Coronary artery (tissue), 2 donors: ENCODE results near the gene DRC1.

ENCODE experiments used
- DNase-seq: peaks from one replicate; pipeline ENCODE4 v3.0.0-alpha.2; 2017; ENCODE audit warnings: low spot score
- H3K27ac ChIP-seq, 2 donors: fragments of 200-600 bp; sonication (generic); one replicate each; pipeline ENCODE4 v1.5.1; 2016 to 2019
- H3K4me3 ChIP-seq: fragments of 200-600 bp; sonication (generic); 2 replicates; pipeline ENCODE4 v1.5.1; 2016; ENCODE audit warnings: mild to moderate bottlenecking, moderate library complexity
- CTCF ChIP-seq: fragments of 200-600 bp; sonication (generic); IDR thresholded peaks from one replicate; pipeline ENCODE4 v1.5.1; 2019; ENCODE audit warnings: antibody characterized with exemption

Gene DRC1

GRCh38 chr2:26442707-26443106, 41.0 kb downstream of the DRC1 start:
- Histone ChIP-seq H3K27ac (no peak overlapping the region), H3K4me3 (no peak overlapping the region)
- no peak for TF ChIP-seq CTCF
- DNase-seq, result no peak

GRCh38 chr2:26444236-26444635, 42.5 kb downstream of the DRC1 start:
- no peak for DNase-seq
- Histone ChIP-seq H3K4me3 (no peak overlapping the region), H3K27ac (no peak overlapping the region)
- no peak for TF ChIP-seq CTCF

GRCh38 chr2:26448651-26449050, 46.9 kb downstream of the DRC1 start:
- H3K4me3 ChIP-seq, result no peak overlapping the region
- no peak for DNase-seq
- TF ChIP-seq CTCF, result no peak
- no peak overlapping the region for H3K27ac ChIP-seq

- no peak overlapping the region for H3K4me3 ChIP-seq
- TF ChIP-seq CTCF, result no peak
- no peak overlapping the region for H3K27ac ChIP-seq
- no peak for DNase-seq
Measured at GRCh38 chr2:26449278-26450030, 47.7 kb downstream of the DRC1 start.

GRCh38 chr2:26450031-26450635, 48.4 kb downstream of the DRC1 start:
- no peak for TF ChIP-seq CTCF
- no peak for DNase-seq
- Histone ChIP-seq H3K27ac (no peak overlapping the region), H3K4me3 (no peak overlapping the region)

- DNase-seq, result no peak
Measured at GRCh38 chr2:26451700-26452099, 50.0 kb downstream of the DRC1 start.

More at GRCh38 chr2:26451700-26452099, 50.0 kb downstream of the DRC1 start:
- Histone ChIP-seq H3K27ac (no peak overlapping the region), H3K4me3 (no peak overlapping the region)
- no peak for TF ChIP-seq CTCF
